K562 (cell line): ENCODE results near the gene GAPVD1. TPM values are rescaled to one million over a fixed set of nuclear protein-coding genes. Genes with fewer than 3 reads are reported as not detected.

ENCODE experiments used
- ARID2 ChIP-seq: fragments of 450-650 bp; IDR thresholded peaks from 2 replicates; pipeline ENCODE4 v1.6.1; 2017; ENCODE audit warnings: antibody characterized with exemption, mild to moderate bottlenecking
- CGGBP1 ChIP-seq: fragments of 250-450 bp; sonication (Bioruptor Pico); IDR thresholded peaks from 2 replicates; pipeline ENCODE4 v1.9.0; 2021; ENCODE audit warnings: mild to moderate bottlenecking
- CREM ChIP-seq: IDR thresholded peaks from 2 replicates; pipeline ENCODE4 v1.6.1; 2014; ENCODE audit warnings: antibody characterized with exemption, low read depth
- ESRRA ChIP-seq: fragments of 450-650 bp; IDR thresholded peaks from 2 replicates; pipeline ENCODE4 v1.6.1; 2014; ENCODE audit warnings: low read depth, mild to moderate bottlenecking, moderate library complexity, borderline replicate concordance
- FOXP4 ChIP-seq: sonication (generic); formaldehyde crosslinking; IDR thresholded peaks from 2 replicates; pipeline ENCODE4 v1.8.0; 2022; ENCODE audit warnings: mild to moderate bottlenecking, missing genetic modification reagents, borderline replicate concordance
- HDAC6 ChIP-seq: IDR thresholded peaks from 2 replicates; pipeline ENCODE4 v1.6.1; 2012; ENCODE audit warnings: low read depth, mild to moderate bottlenecking, control low read depth, inconsistent platforms, low read length, moderate library complexity
- MAZ ChIP-seq, 2 experiments: fragments of 450-650 bp in 1 of 2; sonication (generic) in 1 of 2; formaldehyde crosslinking; IDR thresholded peaks in 1 of 2; conservative IDR thresholded peaks in 1 of 2; 2 replicates each; pipeline versions ENCODE4 v1.4.0 to v1.5.0; 2020; ENCODE audit warnings: mild to moderate bottlenecking in 1 of 2, missing genetic modification reagents in 1 of 2
- NR2C2 ChIP-seq, 2 experiments: fragments of 200-800 bp in 1 of 2; sonication (Bioruptor generic) in 1 of 2; sonication (generic) in 1 of 2; formaldehyde crosslinking in 1 of 2; IDR thresholded peaks; 2 replicates each; pipeline versions ENCODE4 v1.6.1 to v1.8.0; 2016 to 2022; ENCODE audit warnings: mild to moderate bottlenecking in 1 of 2, missing compliant biosample characterization in 1 of 2, missing genetic modification characterization in 1 of 2, missing genetic modification reagents in 1 of 2
- POLR2G ChIP-seq: fragments of 200-400 bp; formaldehyde crosslinking; IDR thresholded peaks from 2 replicates; pipeline ENCODE4 v1.6.1; 2017; ENCODE audit warnings: low read depth, mild to moderate bottlenecking, antibody characterized with exemption, low read length, moderate library complexity
- RAD21 ChIP-seq, 2 experiments: fragments of 250-450 bp in 1 of 2; fragments of 450-650 bp in 1 of 2; sonication (Bioruptor Pico) in 1 of 2; formaldehyde crosslinking in 1 of 2; IDR thresholded peaks in 1 of 2; conservative IDR thresholded peaks in 1 of 2; 2 replicates each; pipeline versions ENCODE4 v1.4.0 to v1.8.0; 2020 to 2022; ENCODE audit warnings: mild to moderate bottlenecking in 2 of 2, moderate library complexity in 1 of 2
- RB1 ChIP-seq: fragments of 450-650 bp; IDR thresholded peaks from 2 replicates; pipeline ENCODE4 v1.6.1; 2017; ENCODE audit warnings: low read depth, mild to moderate bottlenecking
- RCOR1 ChIP-seq, 2 experiments: IDR thresholded peaks; 2 replicates each; pipeline ENCODE4 v1.6.1; 2012; ENCODE audit warnings: low read depth in 2 of 2, low read length in 2 of 2, borderline replicate concordance in 1 of 2, improper control_type of control experiment in 1 of 2
- SMAD4 ChIP-seq: fragments of 250-450 bp; sonication (Bioruptor Pico); conservative IDR thresholded peaks from 2 replicates; pipeline ENCODE4 v1.8.0; 2021; ENCODE audit warnings: inconsistent platforms, mild to moderate bottlenecking, moderate library complexity
- SMC3 ChIP-seq: conservative IDR thresholded peaks from 2 replicates; pipeline ENCODE4 v1.6.1; 2011; ENCODE audit warnings: low read depth, low read length, improper control_type of control experiment; ENCODE audit not compliant: insufficient read depth
- XRCC4 ChIP-seq: IDR thresholded peaks from one replicate; pipeline ENCODE4 v1.6.1; 2011; ENCODE audit not compliant: insufficient read depth, insufficient read length; ENCODE audit errors: extremely low read depth
- ZNF830 ChIP-seq: fragments of 250-450 bp; sonication (Bioruptor Pico); IDR thresholded peaks from 2 replicates; pipeline ENCODE4 v1.5.0; 2021; ENCODE audit warnings: mild to moderate bottlenecking
- polyA plus RNA-seq, 8 experiments: library from polyadenylated mRNA; depleted of rRNA in 4 of 8; stranded (reverse) in 5 of 8; unstranded in 3 of 8; fragments of >200 nt; fragmentation: Nextera tagmentation in 2 of 8; fragmentation: Illumina TruSeq in 1 of 8; extraction: Ambion mirVana in 2 of 8; extraction: Trizol in 1 of 8; gene quantifications; 2 replicates each; pipeline versions ENCODE4 v1.2.1 to v1.2.3, GENCODE V29; 2011 to 2014; ENCODE audit warnings: inconsistent platforms in 1 of 8, missing spikeins in 1 of 8
- total RNA-seq, 7 experiments: library from RNA; depleted of rRNA in 6 of 7; stranded (reverse); fragments of >200 nt in 6 of 7; fragmentation: Illumina TruSeq in 2 of 7; extraction: Trizol in 2 of 7; gene quantifications; 2 replicates each; pipeline versions ENCODE4 v1.2.1 to v1.2.3, GENCODE V29; 2011 to 2021; ENCODE audit warnings: low replicate concordance in 1 of 7
- TF ChIP-seq, protein P1 (sequence below): fragments of 250-450 bp; sonication (Bioruptor Pico); IDR thresholded peaks from 2 replicates; pipeline ENCODE4 v1.8.0; 2021; ENCODE audit warnings: borderline replicate concordance, mild to moderate bottlenecking, moderate library complexity; ENCODE audit not compliant: poor library complexity, severe bottlenecking
- TF ChIP-seq, protein P2 (sequence below), 3 experiments: IDR thresholded peaks in 2 of 3; conservative IDR thresholded peaks in 1 of 3; 2 replicates each; pipeline ENCODE4 v1.5.1; 2011 to 2012; ENCODE audit warnings: low read length in 3 of 3, mild to moderate bottlenecking in 3 of 3, control low read depth in 2 of 3, improper control_type of control experiment in 1 of 3, inconsistent platforms in 1 of 3, low read depth in 1 of 3, mixed read lengths in 1 of 3, moderate library complexity in 1 of 3; ENCODE audit not compliant: insufficient read depth in 2 of 3

Gene GAPVD1
- total and polyA plus RNA-seq, 9 of the 15 experiments (the other 6 are each of a cell fraction or from before 2014, with no cell fraction given) = 9.5 to 66.1 (median 45.5) TPM

- TF ChIP-seq HDAC6 (no peak), FOXP4 (CRISPR knock-in tag) (no peak), NR2C2 (CRISPR knock-in tag; IDR thresholded peaks at IDR 0.05) (no peak), NR2C2 (tag; IDR thresholded peaks at IDR 0.05) (no peak), POLR2G (peak; percentile 3; the same call in 1 of the 2 replicates), RAD21 (CRISPR knock-in tag; conservative IDR thresholded peaks at IDR 0.05 in 1 of 2, IDR thresholded peaks at IDR 0.05 in 1 of 2) (peak; percentile 91 to 93), RB1 (peak; percentile 52; the same call in 1 of the 2 replicates), RCOR1 (IDR thresholded peaks at IDR 0.05; ENCODE audit: borderline replicate concordance in 1 of 2, low read depth in 2 of 2, low read length in 2 of 2) (peak in 1 of 2 experiments; percentile 45; a peak in 1 of 4 replicates), CGGBP1 (CRISPR knock-in tag) (no peak), ZNF830 (CRISPR knock-in tag) (no peak), ARID2 (peak; percentile 63; the same call in 1 of the 2 replicates), SMC3 (peak; percentile 92), SMAD4 (CRISPR knock-in tag) (no peak), MAZ (CRISPR knock-in tag; conservative IDR thresholded peaks at IDR 0.05 in 1 of 2, IDR thresholded peaks at IDR 0.05 in 1 of 2) (peak in 1 of 2 experiments; percentile 54; a peak in 1 of 4 replicates), XRCC4 (no peak), CREM (0 out of 2 replicates have a peak, but pooled peaks have one; percentile 15), ESRRA (no peak)
- TF ChIP-seq, protein P1, sequence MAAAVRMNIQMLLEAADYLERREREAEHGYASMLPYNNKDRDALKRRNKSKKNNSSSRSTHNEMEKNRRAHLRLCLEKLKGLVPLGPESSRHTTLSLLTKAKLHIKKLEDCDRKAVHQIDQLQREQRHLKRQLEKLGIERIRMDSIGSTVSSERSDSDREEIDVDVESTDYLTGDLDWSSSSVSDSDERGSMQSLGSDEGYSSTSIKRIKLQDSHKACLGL (CRISPR knock-in tag) = no peak
- TF ChIP-seq, protein P2, sequence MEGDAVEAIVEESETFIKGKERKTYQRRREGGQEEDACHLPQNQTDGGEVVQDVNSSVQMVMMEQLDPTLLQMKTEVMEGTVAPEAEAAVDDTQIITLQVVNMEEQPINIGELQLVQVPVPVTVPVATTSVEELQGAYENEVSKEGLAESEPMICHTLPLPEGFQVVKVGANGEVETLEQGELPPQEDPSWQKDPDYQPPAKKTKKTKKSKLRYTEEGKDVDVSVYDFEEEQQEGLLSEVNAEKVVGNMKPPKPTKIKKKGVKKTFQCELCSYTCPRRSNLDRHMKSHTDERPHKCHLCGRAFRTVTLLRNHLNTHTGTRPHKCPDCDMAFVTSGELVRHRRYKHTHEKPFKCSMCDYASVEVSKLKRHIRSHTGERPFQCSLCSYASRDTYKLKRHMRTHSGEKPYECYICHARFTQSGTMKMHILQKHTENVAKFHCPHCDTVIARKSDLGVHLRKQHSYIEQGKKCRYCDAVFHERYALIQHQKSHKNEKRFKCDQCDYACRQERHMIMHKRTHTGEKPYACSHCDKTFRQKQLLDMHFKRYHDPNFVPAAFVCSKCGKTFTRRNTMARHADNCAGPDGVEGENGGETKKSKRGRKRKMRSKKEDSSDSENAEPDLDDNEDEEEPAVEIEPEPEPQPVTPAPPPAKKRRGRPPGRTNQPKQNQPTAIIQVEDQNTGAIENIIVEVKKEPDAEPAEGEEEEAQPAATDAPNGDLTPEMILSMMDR (IDR thresholded peaks at IDR 0.05 in 2 of 3, conservative IDR thresholded peaks at IDR 0.05 in 1 of 3; ENCODE audit: insufficient read depth in 2 of 3, low read depth in 1 of 3, low read length in 3 of 3) = peak; percentile 81 to 89 (median 88)
Measured at GRCh38 chr9:125374443-125375309, 113.0 kb downstream of the GAPVD1 start (continued).
